Stimulated activated CD8-positive, alpha-beta memory T cell treated with anti-CD3 and anti-CD28 coated beads, Interleukin-7, amount 100 ng/mL, for 48 hours (primary cell): ENCODE data around the gene HELZ2.

Experiments
- DNase-seq, 2 donors: peaks; one replicate each; pipeline ENCODE4 v3.0.0-alpha.2; 2020; ENCODE audit warnings: low read depth in 1 of 2; ENCODE audit errors: extremely low read depth in 1 of 2

The HELZ2 gene

GRCh38 chr20:63525971-63526370, 48.1 kb downstream of the HELZ2 start:
- no peak for DNase-seq

DNA sequence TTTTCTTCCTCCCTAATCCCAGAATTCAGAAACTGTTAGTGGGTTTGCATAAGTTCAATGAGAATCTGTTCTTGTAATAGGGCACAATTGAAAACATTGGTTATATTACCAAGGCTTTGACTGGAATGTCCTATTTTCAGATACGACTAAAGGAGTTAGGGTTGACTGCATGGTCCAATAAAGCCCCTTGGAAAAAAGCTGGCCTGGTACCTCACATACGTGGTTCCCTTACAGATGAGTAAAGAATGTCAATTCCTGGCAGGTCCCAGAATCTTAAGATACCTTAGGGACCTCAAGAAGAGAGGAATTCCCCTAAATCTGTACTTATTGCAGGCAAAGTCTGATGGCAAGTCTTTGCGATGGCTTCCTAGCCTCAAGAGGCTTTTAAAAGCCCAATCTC, 48.9 kb downstream of the HELZ2 start:
- DNase-seq = no peak
